GM23338 (cell line): ENCODE data around the gene IL19.

ENCODE experiments used
- CREB1 ChIP-seq: fragments of 250-450 bp; sonication (Bioruptor Pico); IDR thresholded peaks from 2 replicates; pipeline ENCODE4 v1.5.0; 2020; ENCODE audit warnings: low read depth, mild to moderate bottlenecking, moderate library complexity
- CTCF ChIP-seq, 2 experiments: fragments of 200-600 bp in 1 of 2; sonication (generic) in 1 of 2; conservative IDR thresholded peaks; 2 replicates each; pipeline versions ENCODE4 v1.5.1 to v1.6.1; 2016 to 2017; ENCODE audit warnings: antibody characterized with exemption in 2 of 2, low read depth in 2 of 2, mild to moderate bottlenecking in 2 of 2, moderate library complexity in 1 of 2
- EZH2 ChIP-seq: fragments of 200-600 bp; sonication (generic); IDR thresholded peaks from one replicate; pipeline ENCODE4 v1.8.0; 2017; ENCODE audit warnings: antibody characterized with exemption, mild to moderate bottlenecking, low read depth; ENCODE audit not compliant: unreplicated experiment
- EZH2phosphoT487 ChIP-seq: fragments of 200-600 bp; sonication (generic); IDR thresholded peaks from one replicate; pipeline ENCODE4 v1.8.1; 2018; ENCODE audit warnings: antibody characterized with exemption; ENCODE audit not compliant: unreplicated experiment
- JUNB ChIP-seq: IDR thresholded peaks from one replicate; pipeline ENCODE4 v1.6.1; 2016; ENCODE audit warnings: antibody characterized with exemption; ENCODE audit not compliant: unreplicated experiment
- NANOG ChIP-seq: IDR thresholded peaks from 2 replicates; pipeline ENCODE4 v1.6.1; 2016; ENCODE audit warnings: antibody characterized with exemption, borderline replicate concordance
- POLR2AphosphoS5 ChIP-seq: IDR thresholded peaks from 2 replicates; pipeline ENCODE4 v1.6.1; 2016; ENCODE audit warnings: antibody characterized with exemption, low read depth
- REST ChIP-seq: IDR thresholded peaks from one replicate; pipeline ENCODE4 v1.6.1; 2018; ENCODE audit warnings: antibody characterized with exemption; ENCODE audit not compliant: unreplicated experiment
- STAT1 ChIP-seq: IDR thresholded peaks from one replicate; pipeline ENCODE4 v1.6.1; 2016; ENCODE audit warnings: antibody characterized with exemption; ENCODE audit not compliant: unreplicated experiment
- ZNF114 ChIP-seq: fragments of 250-450 bp; sonication (Bioruptor Pico); IDR thresholded peaks from 2 replicates; pipeline ENCODE4 v1.5.0; 2020; ENCODE audit warnings: mild to moderate bottlenecking, moderate library complexity
- ZNF331 ChIP-seq: fragments of 250-450 bp; sonication (Bioruptor Pico); IDR thresholded peaks from 2 replicates; pipeline ENCODE4 v1.5.0; 2020; ENCODE audit warnings: low read depth, mild to moderate bottlenecking, moderate library complexity
- TF ChIP-seq, protein P1 (sequence below): IDR thresholded peaks from 2 replicates; pipeline ENCODE4 v1.6.1; 2016; ENCODE audit warnings: antibody characterized with exemption
- TF ChIP-seq, protein P2 (sequence below): fragments of 250-450 bp; sonication (Bioruptor Pico); IDR thresholded peaks from 2 replicates; pipeline ENCODE4 v1.5.0; 2020; ENCODE audit warnings: mild to moderate bottlenecking, moderate library complexity

GRCh38 chr1:206829875-206830274, 59.3 kb downstream of the IL19 start:
- TF ChIP-seq CTCF (conservative IDR thresholded peaks at IDR 0.05; ENCODE audit: low read depth in 2 of 2) (no peak), EZH2 (no peak), REST (no peak), EZH2phosphoT487 (no peak), POLR2AphosphoS5 (no peak), CREB1 (CRISPR knock-in tag) (no peak), STAT1 (no peak), ZNF114 (CRISPR knock-in tag) (no peak), ZNF331 (CRISPR knock-in tag) (no peak), JUNB (no peak), NANOG (no peak)
- TF ChIP-seq, protein P1, sequence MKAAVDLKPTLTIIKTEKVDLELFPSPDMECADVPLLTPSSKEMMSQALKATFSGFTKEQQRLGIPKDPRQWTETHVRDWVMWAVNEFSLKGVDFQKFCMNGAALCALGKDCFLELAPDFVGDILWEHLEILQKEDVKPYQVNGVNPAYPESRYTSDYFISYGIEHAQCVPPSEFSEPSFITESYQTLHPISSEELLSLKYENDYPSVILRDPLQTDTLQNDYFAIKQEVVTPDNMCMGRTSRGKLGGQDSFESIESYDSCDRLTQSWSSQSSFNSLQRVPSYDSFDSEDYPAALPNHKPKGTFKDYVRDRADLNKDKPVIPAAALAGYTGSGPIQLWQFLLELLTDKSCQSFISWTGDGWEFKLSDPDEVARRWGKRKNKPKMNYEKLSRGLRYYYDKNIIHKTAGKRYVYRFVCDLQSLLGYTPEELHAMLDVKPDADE = no peak
- TF ChIP-seq, protein P2, sequence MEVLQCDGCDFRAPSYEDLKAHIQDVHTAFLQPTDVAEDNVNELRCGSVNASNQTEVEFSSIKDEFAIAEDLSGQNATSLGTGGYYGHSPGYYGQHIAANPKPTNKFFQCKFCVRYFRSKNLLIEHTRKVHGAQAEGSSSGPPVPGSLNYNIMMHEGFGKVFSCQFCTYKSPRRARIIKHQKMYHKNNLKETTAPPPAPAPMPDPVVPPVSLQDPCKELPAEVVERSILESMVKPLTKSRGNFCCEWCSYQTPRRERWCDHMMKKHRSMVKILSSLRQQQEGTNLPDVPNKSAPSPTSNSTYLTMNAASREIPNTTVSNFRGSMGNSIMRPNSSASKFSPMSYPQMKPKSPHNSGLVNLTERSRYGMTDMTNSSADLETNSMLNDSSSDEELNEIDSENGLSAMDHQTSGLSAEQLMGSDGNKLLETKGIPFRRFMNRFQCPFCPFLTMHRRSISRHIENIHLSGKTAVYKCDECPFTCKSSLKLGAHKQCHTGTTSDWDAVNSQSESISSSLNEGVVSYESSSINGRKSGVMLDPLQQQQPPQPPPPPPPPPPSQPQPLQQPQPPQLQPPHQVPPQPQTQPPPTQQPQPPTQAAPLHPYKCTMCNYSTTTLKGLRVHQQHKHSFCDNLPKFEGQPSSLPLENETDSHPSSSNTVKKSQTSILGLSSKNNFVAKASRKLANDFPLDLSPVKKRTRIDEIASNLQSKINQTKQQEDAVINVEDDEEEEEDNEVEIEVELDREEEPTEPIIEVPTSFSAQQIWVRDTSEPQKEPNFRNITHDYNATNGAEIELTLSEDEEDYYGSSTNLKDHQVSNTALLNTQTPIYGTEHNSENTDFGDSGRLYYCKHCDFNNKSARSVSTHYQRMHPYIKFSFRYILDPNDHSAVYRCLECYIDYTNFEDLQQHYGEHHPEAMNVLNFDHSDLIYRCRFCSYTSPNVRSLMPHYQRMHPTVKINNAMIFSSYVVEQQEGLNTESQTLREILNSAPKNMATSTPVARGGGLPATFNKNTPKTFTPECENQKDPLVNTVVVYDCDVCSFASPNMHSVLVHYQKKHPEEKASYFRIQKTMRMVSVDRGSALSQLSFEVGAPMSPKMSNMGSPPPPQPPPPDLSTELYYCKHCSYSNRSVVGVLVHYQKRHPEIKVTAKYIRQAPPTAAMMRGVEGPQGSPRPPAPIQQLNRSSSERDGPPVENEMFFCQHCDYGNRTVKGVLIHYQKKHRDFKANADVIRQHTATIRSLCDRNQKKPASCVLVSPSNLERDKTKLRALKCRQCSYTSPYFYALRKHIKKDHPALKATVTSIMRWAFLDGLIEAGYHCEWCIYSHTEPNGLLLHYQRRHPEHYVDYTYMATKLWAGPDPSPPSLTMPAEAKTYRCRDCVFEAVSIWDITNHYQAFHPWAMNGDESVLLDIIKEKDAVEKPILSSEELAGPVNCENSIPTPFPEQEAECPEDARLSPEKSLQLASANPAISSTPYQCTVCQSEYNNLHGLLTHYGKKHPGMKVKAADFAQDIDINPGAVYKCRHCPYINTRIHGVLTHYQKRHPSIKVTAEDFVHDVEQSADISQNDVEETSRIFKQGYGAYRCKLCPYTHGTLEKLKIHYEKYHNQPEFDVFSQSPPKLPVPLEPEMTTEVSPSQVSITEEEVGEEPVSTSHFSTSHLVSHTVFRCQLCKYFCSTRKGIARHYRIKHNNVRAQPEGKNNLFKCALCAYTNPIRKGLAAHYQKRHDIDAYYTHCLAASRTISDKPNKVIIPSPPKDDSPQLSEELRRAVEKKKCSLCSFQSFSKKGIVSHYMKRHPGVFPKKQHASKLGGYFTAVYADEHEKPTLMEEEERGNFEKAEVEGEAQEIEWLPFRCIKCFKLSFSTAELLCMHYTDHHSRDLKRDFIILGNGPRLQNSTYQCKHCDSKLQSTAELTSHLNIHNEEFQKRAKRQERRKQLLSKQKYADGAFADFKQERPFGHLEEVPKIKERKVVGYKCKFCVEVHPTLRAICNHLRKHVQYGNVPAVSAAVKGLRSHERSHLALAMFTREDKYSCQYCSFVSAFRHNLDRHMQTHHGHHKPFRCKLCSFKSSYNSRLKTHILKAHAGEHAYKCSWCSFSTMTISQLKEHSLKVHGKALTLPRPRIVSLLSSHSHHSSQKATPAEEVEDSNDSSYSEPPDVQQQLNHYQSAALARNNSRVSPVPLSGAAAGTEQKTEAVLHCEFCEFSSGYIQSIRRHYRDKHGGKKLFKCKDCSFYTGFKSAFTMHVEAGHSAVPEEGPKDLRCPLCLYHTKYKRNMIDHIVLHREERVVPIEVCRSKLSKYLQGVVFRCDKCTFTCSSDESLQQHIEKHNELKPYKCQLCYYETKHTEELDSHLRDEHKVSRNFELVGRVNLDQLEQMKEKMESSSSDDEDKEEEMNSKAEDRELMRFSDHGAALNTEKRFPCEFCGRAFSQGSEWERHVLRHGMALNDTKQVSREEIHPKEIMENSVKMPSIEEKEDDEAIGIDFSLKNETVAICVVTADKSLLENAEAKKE (CRISPR knock-in tag) = no peak
